ENCODE data around the gene RPUSD4.
A peak's percentile ranks its signal among the peaks of the same experiment; 100 is the strongest.

RPUSD4 gene

DNA sequence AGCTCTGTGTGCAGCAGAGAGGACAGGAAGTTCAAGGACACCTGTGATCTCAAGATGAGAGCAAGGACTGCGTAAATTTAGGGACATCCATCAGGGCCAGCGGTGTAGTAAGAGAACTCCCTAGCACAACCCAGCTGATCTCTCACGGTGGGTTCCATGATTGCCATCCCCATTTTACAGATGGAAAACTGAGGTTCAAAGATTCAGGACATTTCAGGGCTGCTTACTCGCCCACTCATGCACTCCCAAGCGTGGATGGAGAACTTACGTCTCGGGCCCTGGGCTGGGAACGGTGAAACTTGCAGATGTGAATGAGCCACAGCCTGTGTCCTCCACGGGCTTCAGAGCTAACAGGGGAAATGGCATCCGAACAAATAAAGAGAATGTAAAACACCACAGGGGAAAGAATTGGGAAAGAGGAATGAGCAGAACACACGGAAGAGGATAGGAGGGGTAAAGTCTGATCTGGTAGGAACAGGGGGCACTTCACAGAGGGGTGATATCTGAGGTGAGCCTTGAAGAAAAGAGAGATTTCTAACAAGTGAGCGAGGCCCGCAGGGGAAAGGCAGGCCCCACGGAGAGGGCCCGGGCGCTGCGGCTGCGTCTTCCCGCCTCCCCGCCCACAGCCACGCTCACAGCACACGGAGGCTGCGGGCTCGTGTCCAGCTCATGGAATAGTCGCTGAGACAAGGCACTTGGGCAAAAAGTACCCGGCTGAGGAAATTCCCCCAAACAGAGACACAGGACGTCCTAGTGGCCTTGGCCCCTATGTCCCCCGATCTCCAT lies 55.9 kb downstream of the RPUSD4 start:
- TF ChIP-seq, protein P1, sequence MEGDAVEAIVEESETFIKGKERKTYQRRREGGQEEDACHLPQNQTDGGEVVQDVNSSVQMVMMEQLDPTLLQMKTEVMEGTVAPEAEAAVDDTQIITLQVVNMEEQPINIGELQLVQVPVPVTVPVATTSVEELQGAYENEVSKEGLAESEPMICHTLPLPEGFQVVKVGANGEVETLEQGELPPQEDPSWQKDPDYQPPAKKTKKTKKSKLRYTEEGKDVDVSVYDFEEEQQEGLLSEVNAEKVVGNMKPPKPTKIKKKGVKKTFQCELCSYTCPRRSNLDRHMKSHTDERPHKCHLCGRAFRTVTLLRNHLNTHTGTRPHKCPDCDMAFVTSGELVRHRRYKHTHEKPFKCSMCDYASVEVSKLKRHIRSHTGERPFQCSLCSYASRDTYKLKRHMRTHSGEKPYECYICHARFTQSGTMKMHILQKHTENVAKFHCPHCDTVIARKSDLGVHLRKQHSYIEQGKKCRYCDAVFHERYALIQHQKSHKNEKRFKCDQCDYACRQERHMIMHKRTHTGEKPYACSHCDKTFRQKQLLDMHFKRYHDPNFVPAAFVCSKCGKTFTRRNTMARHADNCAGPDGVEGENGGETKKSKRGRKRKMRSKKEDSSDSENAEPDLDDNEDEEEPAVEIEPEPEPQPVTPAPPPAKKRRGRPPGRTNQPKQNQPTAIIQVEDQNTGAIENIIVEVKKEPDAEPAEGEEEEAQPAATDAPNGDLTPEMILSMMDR (IDR thresholded peaks at IDR 0.05; ENCODE audit: low read depth, low read length, missing control alignments): no peak
- H3K4me3 ChIP-seq (ENCODE audit: low read depth, low read length): no peak overlapping the region
- in situ Hi-C loops (cut with HindIII; ENCODE audit: low sequenced_read_pairs): no loop called here
- no peak for DNase-seq (ENCODE audit: low read depth)

DNA sequence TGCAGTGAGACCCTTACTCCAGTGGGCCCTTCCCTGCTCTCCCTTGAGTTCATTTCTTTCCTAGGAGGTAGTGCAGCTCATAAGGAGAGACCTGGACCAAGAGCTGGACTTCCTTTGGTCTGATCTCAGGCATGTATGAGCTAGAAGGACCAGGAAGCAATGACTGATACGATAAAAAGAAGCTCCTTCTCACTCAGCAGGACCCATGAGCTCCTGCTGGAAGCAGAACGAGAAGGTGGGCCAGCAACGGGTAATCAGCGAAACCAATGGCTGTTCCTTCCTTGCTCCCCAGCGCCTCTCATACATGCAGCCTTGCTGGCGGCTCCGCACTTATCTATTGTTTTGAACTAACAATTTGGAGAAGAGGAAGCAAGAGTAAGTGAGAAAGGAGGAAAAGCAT lies 56.8 kb downstream of the RPUSD4 start:
- in situ Hi-C loops (cut with HindIII; ENCODE audit: low sequenced_read_pairs): no loop called here
- DNase-seq (ENCODE audit: low read depth): no peak
- no peak overlapping the region for H3K4me3 ChIP-seq (ENCODE audit: low read depth, low read length)

DNA sequence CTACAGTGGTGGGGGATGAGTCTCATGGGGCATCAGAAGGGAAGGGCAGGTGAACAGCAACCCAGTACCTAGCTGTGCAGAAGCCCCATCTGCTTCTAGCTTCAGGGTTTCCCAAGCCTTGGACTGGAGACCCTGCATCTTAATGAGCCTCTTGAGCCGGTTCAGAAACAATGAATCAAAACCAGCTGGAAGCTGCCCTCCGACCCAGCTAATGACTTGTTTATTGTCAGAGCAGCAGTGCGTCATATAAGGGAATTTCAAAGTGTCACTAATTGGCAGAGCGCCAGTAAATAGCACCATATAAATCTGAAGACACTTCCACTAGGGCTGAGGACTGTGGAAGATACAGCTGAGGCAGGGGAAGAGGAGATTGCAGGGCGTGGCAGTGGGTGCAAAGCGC lies 57.5 kb downstream of the RPUSD4 start:
- DNase-seq (ENCODE audit: low read depth): peak; percentile 64
- no peak overlapping the region for H3K4me3 ChIP-seq (ENCODE audit: low read depth, low read length)
- in situ Hi-C loops (cut with HindIII; ENCODE audit: low sequenced_read_pairs): no loop called here
- TF ChIP-seq, protein P1 (IDR thresholded peaks at IDR 0.05; ENCODE audit: low read depth, low read length, missing control alignments): no peak

More for the DNA sequence above, 56.8 kb downstream of the RPUSD4 start:
- TF ChIP-seq, protein P1 (IDR thresholded peaks at IDR 0.05; ENCODE audit: low read depth, low read length, missing control alignments): no peak

DNA sequence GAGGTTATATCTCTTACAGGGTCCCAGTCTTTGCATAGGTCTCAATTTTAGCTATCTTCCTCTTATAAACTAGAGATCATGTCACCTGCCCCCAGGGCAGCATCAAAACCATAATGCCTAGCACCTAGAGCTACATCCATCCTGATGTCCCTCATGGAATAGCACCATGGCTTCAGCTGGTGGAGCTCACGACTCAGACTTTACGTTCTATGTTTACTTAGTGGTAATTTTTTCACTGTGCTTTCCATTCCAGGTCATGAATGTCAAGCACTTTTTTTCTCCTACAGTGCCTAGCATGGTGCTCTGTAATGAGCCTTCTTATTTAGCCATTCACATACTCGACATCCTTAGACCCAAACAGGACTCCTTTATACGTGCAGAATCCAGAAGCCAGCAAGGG lies 58.4 kb downstream of the RPUSD4 start:
- no peak for DNase-seq (ENCODE audit: low read depth)
- in situ Hi-C loops (cut with HindIII; ENCODE audit: low sequenced_read_pairs): no loop called here
- TF ChIP-seq, protein P1 (IDR thresholded peaks at IDR 0.05; ENCODE audit: low read depth, low read length, missing control alignments): no peak
- no peak overlapping the region for H3K4me3 ChIP-seq (ENCODE audit: low read depth, low read length)

DNA sequence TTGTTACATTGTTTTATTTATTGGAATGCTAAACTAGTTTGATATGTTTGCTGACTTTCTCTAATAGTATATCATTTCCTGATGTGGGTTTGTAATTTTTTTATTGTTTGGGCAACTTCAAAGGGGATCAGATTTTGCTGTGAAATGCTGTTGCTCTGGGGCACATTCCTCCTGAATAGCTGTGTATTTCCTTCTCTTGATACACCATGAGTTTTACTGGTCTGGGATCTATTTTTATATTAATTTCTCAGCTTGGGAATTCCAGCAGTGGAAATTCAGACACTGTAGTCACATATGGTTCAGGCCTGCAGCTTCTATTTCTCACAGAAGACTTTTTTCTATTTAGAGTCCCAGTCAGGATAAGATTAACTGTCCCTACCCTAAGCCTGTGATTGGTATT lies 58.9 kb downstream of the RPUSD4 start:
- no peak for DNase-seq (ENCODE audit: low read depth)
- in situ Hi-C loops (cut with HindIII; ENCODE audit: low sequenced_read_pairs): no loop called here
- TF ChIP-seq, protein P1 (IDR thresholded peaks at IDR 0.05; ENCODE audit: low read depth, low read length, missing control alignments): no peak
- H3K4me3 ChIP-seq (ENCODE audit: low read depth, low read length): no peak overlapping the region

DNA sequence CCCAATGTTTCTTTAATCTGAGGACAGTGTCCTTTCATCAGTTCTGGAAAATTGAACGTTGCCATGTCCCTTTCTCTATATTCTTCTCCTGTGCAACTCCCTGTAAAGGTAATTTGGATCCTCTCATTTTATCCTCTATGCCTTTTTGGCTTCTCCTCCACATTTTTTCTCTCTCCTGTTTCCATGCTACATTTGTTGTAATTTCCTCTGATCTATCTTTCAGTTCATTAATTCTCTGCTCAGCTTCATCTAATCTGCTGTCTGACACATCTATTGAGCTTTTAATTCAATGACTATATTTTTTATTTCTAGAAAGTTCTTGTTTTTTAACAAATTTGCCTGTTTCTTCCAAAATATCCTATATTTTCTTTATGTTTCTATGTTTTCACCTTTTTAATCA lies 59.3 kb downstream of the RPUSD4 start:
- no peak overlapping the region for H3K4me3 ChIP-seq (ENCODE audit: low read depth, low read length)
- DNase-seq (ENCODE audit: low read depth): no peak
- TF ChIP-seq, protein P1 (IDR thresholded peaks at IDR 0.05; ENCODE audit: low read depth, low read length, missing control alignments): no peak
- in situ Hi-C loops (cut with HindIII; ENCODE audit: low sequenced_read_pairs): no loop called here

Data from astrocyte of the cerebellum (primary cell).